GM23338 (cell line): Measurements from ENCODE around the gene NCK2. TPM values are rescaled to one million over a fixed set of nuclear protein-coding genes. Genes with fewer than 3 reads are reported as not detected.

Experiments used
- ATAC-seq: fragments of 200-7000 bp; cut with Tn5 transposase; 3 replicates; pipeline ENCODE4 v1.9.1; 2020
- DNase-seq: peaks from one replicate; pipeline ENCODE4 v3.0.0-alpha.2; 2015; ENCODE audit warnings: low spot score
- H2AFZ ChIP-seq: fragments of 200-600 bp; sonication (generic); 2 replicates; pipeline ENCODE4 v1.8.0; 2016; ENCODE audit warnings: antibody characterized with exemption, mild to moderate bottlenecking, moderate library complexity
- H3F3A ChIP-seq: fragments of 200-600 bp; sonication (generic); replicated peaks from 2 replicates; pipeline ENCODE4 v1.8.0; 2017; ENCODE audit warnings: antibody characterized with exemption, mixed run types, low read depth
- H3K27ac ChIP-seq: fragments of 200-600 bp; sonication (generic); 2 replicates; pipeline ENCODE4 v1.6.1; 2016; ENCODE audit warnings: low read depth
- H3K27me3 ChIP-seq: fragments of 200-600 bp; sonication (generic); 2 replicates; pipeline ENCODE4 v1.8.0; 2016; ENCODE audit warnings: mild to moderate bottlenecking, mixed run types, moderate library complexity; ENCODE audit not compliant: insufficient read depth
- H3K36me3 ChIP-seq: fragments of 200-600 bp; sonication (generic); 2 replicates; pipeline ENCODE4 v1.8.0; 2016; ENCODE audit warnings: mild to moderate bottlenecking; ENCODE audit not compliant: insufficient read depth
- H3K4me1 ChIP-seq: fragments of 200-600 bp; sonication (generic); 2 replicates; pipeline ENCODE4 v1.8.0; 2016; ENCODE audit warnings: mild to moderate bottlenecking, moderate library complexity; ENCODE audit not compliant: insufficient read depth
- H3K4me2 ChIP-seq: fragments of 200-600 bp; sonication (generic); 2 replicates; pipeline ENCODE4 v1.7.1; 2017; ENCODE audit warnings: mixed run types
- H3K4me3 ChIP-seq: fragments of 200-600 bp; sonication (generic); 2 replicates; pipeline ENCODE4 v1.6.1; 2016; ENCODE audit warnings: mixed run types
- H3K79me2 ChIP-seq: fragments of 200-600 bp; sonication (generic); replicated peaks from 2 replicates; pipeline ENCODE4 v1.8.0; 2017; ENCODE audit warnings: mild to moderate bottlenecking; ENCODE audit not compliant: insufficient read depth
- H3K9me2 ChIP-seq: fragments of 200-600 bp; sonication (generic); 2 replicates; pipeline ENCODE4 v1.8.0; 2017; ENCODE audit not compliant: insufficient read depth
- H4K20me1 ChIP-seq: fragments of 200-600 bp; sonication (generic); replicated peaks from 2 replicates; pipeline ENCODE4 v1.8.0; 2017; ENCODE audit warnings: mild to moderate bottlenecking; ENCODE audit not compliant: insufficient read depth
- H3K27ac Mint-ChIP-seq: 2 replicates; pipeline ENCODE4 v1.8.0; 2020; ENCODE audit warnings: inconsistent platforms, mild to moderate bottlenecking, moderate library complexity, mixed read lengths
- H3K27me3 Mint-ChIP-seq: 3 replicates; pipeline ENCODE4 v1.8.0; 2022; ENCODE audit warnings: low read depth, mild to moderate bottlenecking, moderate library complexity, mixed read lengths, inconsistent platforms; ENCODE audit not compliant: insufficient read depth, poor library complexity
- H3K36me3 Mint-ChIP-seq: 3 replicates; pipeline ENCODE4 v1.8.0; 2021; ENCODE audit warnings: low read depth, mild to moderate bottlenecking, inconsistent platforms, moderate library complexity, mixed read lengths
- H3K4me1 Mint-ChIP-seq: 3 replicates; pipeline ENCODE4 v1.8.0; 2020; ENCODE audit warnings: mild to moderate bottlenecking, inconsistent platforms, mixed read lengths
- H3K4me3 Mint-ChIP-seq: 3 replicates; pipeline ENCODE4 v1.8.0; 2021; ENCODE audit warnings: moderate library complexity, mild to moderate bottlenecking, inconsistent platforms, mixed read lengths
- H3K9me3 Mint-ChIP-seq: 3 replicates; pipeline ENCODE4 v1.8.0; 2020; ENCODE audit warnings: moderate library complexity, mild to moderate bottlenecking, inconsistent platforms, mixed read lengths
- CREB1 ChIP-seq: fragments of 250-450 bp; sonication (Bioruptor Pico); IDR thresholded peaks from 2 replicates; pipeline ENCODE4 v1.5.0; 2020; ENCODE audit warnings: low read depth, mild to moderate bottlenecking, moderate library complexity
- CTCF ChIP-seq, 2 experiments: fragments of 200-600 bp in 1 of 2; sonication (generic) in 1 of 2; conservative IDR thresholded peaks; 2 replicates each; pipeline versions ENCODE4 v1.5.1 to v1.6.1; 2016 to 2017; ENCODE audit warnings: antibody characterized with exemption in 2 of 2, low read depth in 2 of 2, mild to moderate bottlenecking in 2 of 2, moderate library complexity in 1 of 2
- ETS1 ChIP-seq: IDR thresholded peaks from 2 replicates; pipeline ENCODE4 v1.6.1; 2016; ENCODE audit warnings: antibody characterized with exemption
- EZH2 ChIP-seq: fragments of 200-600 bp; sonication (generic); IDR thresholded peaks from one replicate; pipeline ENCODE4 v1.8.0; 2017; ENCODE audit warnings: antibody characterized with exemption, mild to moderate bottlenecking, low read depth; ENCODE audit not compliant: unreplicated experiment
- EZH2phosphoT487 ChIP-seq: fragments of 200-600 bp; sonication (generic); IDR thresholded peaks from one replicate; pipeline ENCODE4 v1.8.1; 2018; ENCODE audit warnings: antibody characterized with exemption; ENCODE audit not compliant: unreplicated experiment
- JUNB ChIP-seq: IDR thresholded peaks from one replicate; pipeline ENCODE4 v1.6.1; 2016; ENCODE audit warnings: antibody characterized with exemption; ENCODE audit not compliant: unreplicated experiment
- NANOG ChIP-seq: IDR thresholded peaks from 2 replicates; pipeline ENCODE4 v1.6.1; 2016; ENCODE audit warnings: antibody characterized with exemption, borderline replicate concordance
- POLR2AphosphoS5 ChIP-seq: IDR thresholded peaks from 2 replicates; pipeline ENCODE4 v1.6.1; 2016; ENCODE audit warnings: antibody characterized with exemption, low read depth
- REST ChIP-seq: IDR thresholded peaks from one replicate; pipeline ENCODE4 v1.6.1; 2018; ENCODE audit warnings: antibody characterized with exemption; ENCODE audit not compliant: unreplicated experiment
- STAT1 ChIP-seq: IDR thresholded peaks from one replicate; pipeline ENCODE4 v1.6.1; 2016; ENCODE audit warnings: antibody characterized with exemption; ENCODE audit not compliant: unreplicated experiment
- ZNF114 ChIP-seq: fragments of 250-450 bp; sonication (Bioruptor Pico); IDR thresholded peaks from 2 replicates; pipeline ENCODE4 v1.5.0; 2020; ENCODE audit warnings: mild to moderate bottlenecking, moderate library complexity
- ZNF331 ChIP-seq: fragments of 250-450 bp; sonication (Bioruptor Pico); IDR thresholded peaks from 2 replicates; pipeline ENCODE4 v1.5.0; 2020; ENCODE audit warnings: low read depth, mild to moderate bottlenecking, moderate library complexity
- ZNF462 ChIP-seq: fragments of 250-450 bp; sonication (Bioruptor Pico); IDR thresholded peaks from 2 replicates; pipeline ENCODE4 v1.5.0; 2020; ENCODE audit warnings: mild to moderate bottlenecking, moderate library complexity
- polyA plus RNA-seq: library from polyadenylated mRNA; unstranded; fragments of >200 nt; fragmentation: Nextera tagmentation; extraction: Ambion mirVana; gene quantifications from 2 replicates; pipeline ENCODE4 v1.2.1, GENCODE V29; 2016
- total RNA-seq: library from RNA; depleted of rRNA; stranded (reverse); fragments of >200 nt; shearing (Covaris generic); gene quantifications from 2 replicates; pipeline ENCODE4 v1.2.3, GENCODE V29; 2014

Gene NCK2
- total and polyA plus RNA-seq, 2 experiments from 2014 or later: 26.9 to 59.9 TPM

- no peak overlapping the region for H3K27ac ChIP-seq
- TF ChIP-seq NANOG (no peak), CREB1 (no peak), POLR2AphosphoS5 (no peak), EZH2 (no peak), EZH2phosphoT487 (no peak), ETS1 (no peak), ZNF462 (CRISPR knock-in tag) (no peak), STAT1 (no peak), CTCF (conservative IDR thresholded peaks at IDR 0.05; ENCODE audit: low read depth in 2 of 2) (no peak), ZNF114 (no peak), JUNB (no peak), REST (no peak), ZNF331 (CRISPR knock-in tag) (no peak)
- no peaks in the 10 kb centered on the region for H3K36me3 ChIP-seq
- no peaks in the 10 kb centered on the region; the same call in 1 of the 2 replicates for H4K20me1 ChIP-seq
- no peak overlapping the region for H3K4me2 ChIP-seq
- H2AFZ ChIP-seq: no peak overlapping the region
- Mint-ChIP-seq H3K4me1 (peaks cover 28% of the 10 kb centered on the region), H3K4me3 (no peak overlapping the region), H3K9me3 (no peaks in the 10 kb centered on the region), H3K36me3 (0 out of 3 replicates have a peak, but pooled peaks cover 5% of the 10 kb centered on the region), H3K27me3 (peaks cover 3% of the 10 kb centered on the region), H3K27ac (no peak overlapping the region)
- no peaks in the 10 kb centered on the region for H3K27me3 ChIP-seq
- no peaks in the 10 kb centered on the region for H3K9me2 ChIP-seq
- H3K4me3 ChIP-seq: no peak overlapping the region
- no peak for DNase-seq
- peaks cover 11% of the 10 kb centered on the region for H3K79me2 ChIP-seq
- peaks cover 2% of the 10 kb centered on the region; the same call in 1 of the 2 replicates for H3K4me1 ChIP-seq
- H3F3A ChIP-seq: no peaks in the 10 kb centered on the region
- no peak for ATAC-seq
These were observed 133.2 kb downstream of the NCK2 start for GRCh38 chr2:105877945-105878344.
